Effector memory CD8-positive, alpha-beta T cell (primary cell): ENCODE measurements around the gene LINC00632.
"Not testable (repeated sequence)": the region's sequence is repeated elsewhere in the genome, so short reads cannot be mapped to it uniquely, and the experiment has no call there.

Experiments used
- ATAC-seq: fragments of 150-1000 bp; cut with Tn5 transposase; replicated peaks from 2 replicates; pipeline ENCODE4 v1.10.0; 2021; ENCODE audit warnings: mild to moderate bottlenecking, moderate library complexity
- DNase-seq, 3 experiments: peaks; one replicate each; pipeline ENCODE4 v3.0.0; 2021
- H3K27ac Mint-ChIP-seq, 2 donors: one replicate each; pipeline ENCODE4 v1.8.0; 2022; ENCODE audit warnings: mild to moderate bottlenecking in 2 of 2, mixed read lengths in 2 of 2, moderate library complexity in 2 of 2
- H3K27me3 Mint-ChIP-seq, 2 donors: one replicate each; pipeline ENCODE4 v1.8.0; 2022; ENCODE audit warnings: mixed read lengths in 2 of 2
- H3K36me3 Mint-ChIP-seq: one replicate; pipeline ENCODE4 v1.8.0; 2022; ENCODE audit warnings: mild to moderate bottlenecking, moderate library complexity, mixed read lengths; ENCODE audit not compliant: insufficient read depth
- H3K4me1 Mint-ChIP-seq, 2 donors: one replicate each; pipeline ENCODE4 v1.8.0; 2022; ENCODE audit warnings: low read depth in 2 of 2, mixed read lengths in 2 of 2
- H3K4me3 Mint-ChIP-seq, 2 donors: one replicate each; pipeline ENCODE4 v1.8.0; 2022; ENCODE audit warnings: mild to moderate bottlenecking in 2 of 2, mixed read lengths in 2 of 2, moderate library complexity in 2 of 2
- H3K9me3 Mint-ChIP-seq, 2 donors: one replicate each; pipeline ENCODE4 v1.8.0; 2022; ENCODE audit warnings: mixed read lengths in 2 of 2
- total RNA-seq, 9 experiments: gene quantifications; one replicate each; lab custom pipeline; 2026; lab: John Stamatoyannopoulos, UW

Gene LINC00632
- 0.10 to 4.0 (median 0.96) reads per million in 9 experiments for total RNA-seq

DNA sequence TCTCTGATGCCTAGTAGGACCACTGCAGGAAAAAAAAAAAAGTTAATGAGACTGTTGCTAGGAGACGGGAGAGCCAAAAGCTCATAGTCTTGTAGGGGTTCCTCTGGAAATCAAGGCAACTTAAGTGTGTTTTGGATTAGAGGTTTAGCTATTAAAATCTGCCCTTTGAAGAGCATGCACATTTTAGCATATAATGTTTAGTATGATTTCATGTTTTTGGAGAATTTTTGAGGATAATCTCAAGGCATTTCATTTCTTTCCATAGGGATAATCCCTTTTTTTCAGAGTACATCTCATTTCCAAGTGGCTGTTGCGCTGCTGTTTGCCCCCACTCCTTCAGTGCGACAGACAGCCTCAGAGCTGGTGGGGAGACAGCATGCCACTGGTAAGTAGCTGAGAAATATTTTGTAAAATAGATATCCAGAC, at the start of gene LINC00632:
Gene LINC00632, plus strand, starts transcription at position 339 of the 426 bp plus-strand sequence.
- Mint-ChIP-seq H3K27ac (no peak within 1 kb of the TSS), H3K4me3 (no peak within 1 kb of the TSS), H3K36me3 (no peaks in the 10 kb centered on the region), H3K27me3 (no peaks in the 10 kb centered on the region), H3K9me3 (no peaks in the 10 kb centered on the region), H3K4me1 (no peaks in the 10 kb centered on the region)
- DNase-seq (no peak), ATAC-seq (no peak)

DNA sequence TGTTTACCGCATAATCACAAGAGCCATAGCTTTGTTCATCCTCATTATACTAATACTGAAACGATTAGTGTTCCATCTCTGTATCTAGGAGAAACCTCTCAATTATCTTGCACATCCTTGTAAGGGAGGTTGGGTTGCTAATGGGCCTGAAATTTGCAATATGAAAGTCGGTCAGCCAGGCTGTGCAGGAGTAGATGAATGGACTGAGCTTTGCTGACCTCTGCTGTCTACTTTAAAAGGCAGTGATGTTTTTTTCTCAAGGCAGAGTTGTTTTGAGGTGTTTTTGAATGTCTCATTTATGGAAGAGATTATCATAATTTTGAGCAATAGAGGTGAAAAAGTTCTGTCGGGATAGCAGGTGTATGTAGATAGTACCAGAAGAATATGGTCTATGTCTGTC, 47.9 kb upstream of the LINC00632 start:
- Mint-ChIP-seq H3K4me1 (no peaks in the 10 kb centered on the region), H3K36me3 (no peaks in the 10 kb centered on the region), H3K4me3 (no peak overlapping the region), H3K27ac (no peak overlapping the region), H3K27me3 (no peaks in the 10 kb centered on the region), H3K9me3 (no peaks in the 10 kb centered on the region)
- DNase-seq (no peak), ATAC-seq (no peak)

DNA sequence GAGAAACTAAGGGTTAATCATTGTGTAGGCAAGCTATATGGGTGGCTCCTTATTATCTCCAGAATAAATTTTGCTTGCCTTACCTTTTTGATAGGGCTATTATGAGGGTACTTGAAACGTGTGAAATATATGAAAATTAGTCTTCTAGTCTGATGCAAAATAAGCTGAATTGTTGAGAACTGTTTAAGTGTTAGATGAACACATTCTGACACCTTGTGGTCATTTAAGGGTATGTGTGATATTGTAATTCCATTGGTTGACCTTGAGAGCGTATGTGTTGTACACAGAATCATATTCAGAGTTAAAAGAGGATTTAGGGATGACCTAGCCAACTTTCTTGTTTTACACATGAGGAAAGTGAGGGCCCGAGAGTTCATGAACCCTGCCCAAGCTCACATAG, 44.6 kb upstream of the LINC00632 start:
- no peaks in the 10 kb centered on the region for H3K9me3 Mint-ChIP-seq
- no peaks in the 10 kb centered on the region for H3K36me3 Mint-ChIP-seq
- ATAC-seq (no peak), DNase-seq (no peak)
- H3K27ac Mint-ChIP-seq = no peak overlapping the region
- H3K27me3 Mint-ChIP-seq = no peaks in the 10 kb centered on the region
- H3K4me3 Mint-ChIP-seq = no peak overlapping the region
- no peaks in the 10 kb centered on the region for H3K4me1 Mint-ChIP-seq

DNA sequence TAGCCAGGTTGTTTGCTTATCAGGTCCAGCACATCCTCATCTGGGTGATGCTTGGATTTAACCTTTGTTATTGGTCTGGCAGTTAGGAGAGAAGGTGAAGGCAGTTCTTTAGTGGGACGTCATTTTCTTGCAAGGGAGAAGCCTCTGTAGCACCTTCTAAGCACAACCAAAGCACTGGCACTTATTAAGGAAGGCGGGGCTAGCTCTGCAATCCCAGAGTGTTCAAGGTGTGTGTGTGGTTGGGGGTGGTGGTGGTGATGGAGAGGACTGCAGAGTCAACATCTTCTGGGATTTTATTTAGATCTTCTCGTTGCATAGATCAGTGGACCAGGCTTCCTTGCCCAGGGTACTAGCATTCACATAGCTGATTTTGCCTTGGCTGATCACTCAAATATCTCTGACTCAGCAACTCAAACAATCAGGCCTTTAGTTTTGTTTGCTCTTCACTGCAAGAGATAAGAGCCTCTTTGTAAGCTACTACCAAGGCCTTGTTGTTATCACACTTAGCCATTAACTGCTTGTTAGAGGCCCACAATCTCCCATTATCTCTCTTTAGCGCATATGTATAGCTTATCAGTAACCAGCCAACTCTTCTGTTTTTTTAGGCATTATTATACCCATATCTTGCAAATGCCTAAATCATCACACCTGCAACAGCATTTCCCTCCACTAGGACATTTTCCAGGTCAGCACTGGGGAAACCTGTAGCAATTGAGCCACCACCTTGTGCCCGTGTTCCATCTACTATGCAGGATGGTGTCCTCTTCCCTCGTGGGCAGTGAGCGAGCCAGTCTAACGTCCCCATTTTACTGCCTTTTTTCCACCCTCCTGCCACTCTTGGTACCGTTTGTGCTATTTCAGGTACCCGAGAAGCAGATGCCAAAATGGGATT, 36.5 kb upstream of the LINC00632 start:
- peaks cover 0 to 6% of the 10 kb centered on the region in 2 donors for H3K9me3 Mint-ChIP-seq
- no peak overlapping the region for H3K4me3 Mint-ChIP-seq
- H3K27ac Mint-ChIP-seq = no peak overlapping the region
- DNase-seq (no peak), ATAC-seq (no peak)
- no peaks in the 10 kb centered on the region for H3K4me1 Mint-ChIP-seq
- H3K27me3 Mint-ChIP-seq = no peaks in the 10 kb centered on the region
- H3K36me3 Mint-ChIP-seq = no peaks in the 10 kb centered on the region

DNA sequence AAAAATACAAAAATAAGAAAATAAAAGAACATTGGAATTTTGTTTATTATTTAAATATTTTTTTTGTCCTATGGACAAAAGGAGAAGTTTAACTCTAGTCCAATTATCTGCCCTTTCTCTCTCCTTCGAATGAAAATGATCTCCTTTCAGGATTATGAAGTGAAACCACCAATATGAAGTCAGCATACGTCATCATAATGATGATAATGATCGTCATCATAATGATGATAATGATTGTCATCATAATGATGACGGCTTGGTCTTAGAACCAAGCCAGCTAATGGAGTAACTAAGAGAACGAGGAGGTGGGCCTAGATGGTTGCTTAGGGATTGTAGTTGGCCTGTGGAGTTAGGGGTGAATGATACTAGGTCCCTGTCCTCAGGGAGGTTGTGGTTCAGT, 21.9 kb upstream of the LINC00632 start:
- no peak overlapping the region for H3K4me3 Mint-ChIP-seq
- no peaks in the 10 kb centered on the region for H3K27me3 Mint-ChIP-seq
- no peak overlapping the region for H3K27ac Mint-ChIP-seq
- DNase-seq = no peak
- no peaks in the 10 kb centered on the region for H3K36me3 Mint-ChIP-seq
- ATAC-seq = no peak
- peaks cover 5 to 6% of the 10 kb centered on the region in 2 donors for H3K9me3 Mint-ChIP-seq
- no peaks in the 10 kb centered on the region for H3K4me1 Mint-ChIP-seq

DNA sequence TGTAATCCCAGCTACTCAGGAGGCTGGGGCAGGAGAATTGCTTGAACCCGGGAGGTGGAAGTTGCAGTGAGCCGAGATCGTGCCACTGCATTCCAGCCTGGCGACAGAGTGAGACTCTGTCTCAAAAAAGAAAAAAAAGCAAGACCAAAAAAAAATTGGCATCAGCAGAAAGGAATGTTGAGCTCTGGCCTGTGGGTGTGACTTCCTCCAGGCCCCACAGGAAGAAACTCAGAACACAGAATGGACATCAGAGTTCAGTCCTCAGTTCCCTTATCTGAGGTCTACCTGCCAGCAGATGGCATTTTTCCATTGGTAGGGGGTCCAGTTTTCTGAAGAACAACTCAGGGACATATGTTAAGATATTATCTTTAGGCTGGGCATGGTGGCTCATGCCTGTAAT, 18.0 kb upstream of the LINC00632 start:
- not testable (repeated sequence) for ATAC-seq, H3K27ac Mint-ChIP-seq, H3K9me3 Mint-ChIP-seq, H3K27me3 Mint-ChIP-seq, H3K4me1 Mint-ChIP-seq, H3K36me3 Mint-ChIP-seq, H3K4me3 Mint-ChIP-seq, DNase-seq

DNA sequence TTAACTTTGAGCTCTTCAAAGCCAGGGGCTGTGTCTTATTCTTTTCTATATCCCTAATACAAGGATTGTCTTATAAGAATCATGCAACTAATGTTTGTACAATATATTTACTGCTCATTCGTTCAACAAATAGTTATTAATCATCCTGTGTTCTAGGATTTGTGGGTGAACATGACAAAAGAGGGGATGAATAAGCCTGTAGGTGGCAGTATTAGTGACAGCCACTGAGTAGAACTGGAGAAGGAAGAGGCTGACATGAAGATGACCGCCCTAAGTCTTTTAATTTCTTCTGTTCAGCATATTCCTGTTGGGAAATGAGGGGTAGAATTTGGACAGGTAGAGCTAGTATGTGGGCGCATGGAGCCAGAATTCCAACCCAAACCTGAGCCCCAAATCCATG, 11.9 kb upstream of the LINC00632 start:
- DNase-seq (no peak), ATAC-seq (no peak)
- H3K4me3 Mint-ChIP-seq = no peak overlapping the region

DNA sequence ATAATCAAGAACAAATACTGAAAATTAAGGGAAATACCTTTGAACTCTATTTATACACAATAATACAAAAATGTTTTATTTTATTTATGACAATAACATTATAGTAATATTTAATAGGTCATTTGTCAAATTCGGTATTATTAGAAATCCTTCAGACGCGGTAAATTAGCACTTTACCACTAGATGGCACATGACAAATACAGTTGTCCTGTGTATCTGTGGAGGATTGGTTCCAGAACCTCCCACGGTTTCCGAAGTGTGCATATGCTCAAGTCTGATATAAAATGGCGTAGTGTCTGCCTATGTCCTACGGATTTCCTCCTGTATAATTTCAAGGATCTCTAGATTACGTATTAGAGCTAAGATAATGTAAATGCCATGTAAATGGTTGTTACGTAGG, 8.1 kb upstream of the LINC00632 start:
- no peak overlapping the region for H3K27ac Mint-ChIP-seq
- no peaks in the 10 kb centered on the region for H3K36me3 Mint-ChIP-seq
- H3K4me1 Mint-ChIP-seq = no peaks in the 10 kb centered on the region
- no peak overlapping the region for H3K4me3 Mint-ChIP-seq
- DNase-seq = no peak
- peaks cover 0 to 1% of the 10 kb centered on the region in 2 donors for H3K9me3 Mint-ChIP-seq
- H3K27me3 Mint-ChIP-seq = no peaks in the 10 kb centered on the region
- ATAC-seq = no peak

More for the DNA sequence above, 11.9 kb upstream of the LINC00632 start:
- Mint-ChIP-seq H3K27me3 (no peaks in the 10 kb centered on the region), H3K4me1 (no peaks in the 10 kb centered on the region), H3K27ac (no peak overlapping the region), H3K36me3 (no peaks in the 10 kb centered on the region), H3K9me3 (peaks cover 0 to 1% of the 10 kb centered on the region in 2 donors)

DNA sequence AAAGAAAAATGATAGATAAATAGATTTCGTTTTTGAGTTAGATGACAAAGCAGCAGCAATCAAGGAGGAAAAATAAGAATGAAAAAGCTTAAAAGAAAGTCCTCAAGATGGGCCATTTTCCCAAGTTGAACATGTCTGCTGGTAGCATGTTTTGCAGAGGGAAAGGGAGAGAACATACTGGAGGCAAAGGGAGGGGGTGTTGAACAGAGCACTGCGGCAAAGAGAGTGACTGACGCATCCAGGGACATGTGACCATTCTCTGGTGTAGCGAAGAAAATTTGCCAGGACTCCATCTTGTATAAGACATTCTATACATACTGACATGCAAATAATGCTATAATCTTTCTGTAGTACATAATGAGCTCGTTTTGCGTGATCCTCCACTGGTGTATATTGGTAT, 1.2 kb downstream of the LINC00632 start:
- Mint-ChIP-seq H3K4me1 (no peaks in the 10 kb centered on the region), H3K9me3 (no peaks in the 10 kb centered on the region), H3K36me3 (no peaks in the 10 kb centered on the region), H3K27ac (no peak overlapping the region), H3K27me3 (no peaks in the 10 kb centered on the region), H3K4me3 (no peak overlapping the region)
- ATAC-seq = no peak
- DNase-seq = no peak

DNA sequence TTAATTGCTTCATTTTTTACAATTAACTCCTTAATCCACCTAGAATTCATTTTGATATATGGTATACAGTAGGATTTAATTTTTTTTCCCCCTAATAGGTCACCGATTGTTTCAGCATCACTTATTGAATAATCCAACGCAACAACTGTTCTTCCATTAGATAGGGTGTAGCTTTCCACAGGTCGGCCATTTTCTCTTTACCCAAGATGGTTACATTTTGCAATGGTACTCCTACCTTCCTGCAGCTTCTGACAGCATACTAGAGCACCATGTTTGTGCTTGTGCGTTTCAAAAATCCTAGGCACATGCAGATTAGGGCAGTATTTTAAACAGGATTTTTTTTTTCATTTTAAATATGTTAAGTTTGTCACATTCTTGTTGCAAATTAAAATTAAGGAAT, 2.3 kb downstream of the LINC00632 start:
- H3K4me3 Mint-ChIP-seq = no peak overlapping the region
- ATAC-seq (no peak), DNase-seq (no peak)
- H3K4me1 Mint-ChIP-seq = no peaks in the 10 kb centered on the region
- no peaks in the 10 kb centered on the region for H3K27me3 Mint-ChIP-seq
- H3K9me3 Mint-ChIP-seq = no peaks in the 10 kb centered on the region
- H3K27ac Mint-ChIP-seq = no peak overlapping the region
- no peaks in the 10 kb centered on the region for H3K36me3 Mint-ChIP-seq

DNA sequence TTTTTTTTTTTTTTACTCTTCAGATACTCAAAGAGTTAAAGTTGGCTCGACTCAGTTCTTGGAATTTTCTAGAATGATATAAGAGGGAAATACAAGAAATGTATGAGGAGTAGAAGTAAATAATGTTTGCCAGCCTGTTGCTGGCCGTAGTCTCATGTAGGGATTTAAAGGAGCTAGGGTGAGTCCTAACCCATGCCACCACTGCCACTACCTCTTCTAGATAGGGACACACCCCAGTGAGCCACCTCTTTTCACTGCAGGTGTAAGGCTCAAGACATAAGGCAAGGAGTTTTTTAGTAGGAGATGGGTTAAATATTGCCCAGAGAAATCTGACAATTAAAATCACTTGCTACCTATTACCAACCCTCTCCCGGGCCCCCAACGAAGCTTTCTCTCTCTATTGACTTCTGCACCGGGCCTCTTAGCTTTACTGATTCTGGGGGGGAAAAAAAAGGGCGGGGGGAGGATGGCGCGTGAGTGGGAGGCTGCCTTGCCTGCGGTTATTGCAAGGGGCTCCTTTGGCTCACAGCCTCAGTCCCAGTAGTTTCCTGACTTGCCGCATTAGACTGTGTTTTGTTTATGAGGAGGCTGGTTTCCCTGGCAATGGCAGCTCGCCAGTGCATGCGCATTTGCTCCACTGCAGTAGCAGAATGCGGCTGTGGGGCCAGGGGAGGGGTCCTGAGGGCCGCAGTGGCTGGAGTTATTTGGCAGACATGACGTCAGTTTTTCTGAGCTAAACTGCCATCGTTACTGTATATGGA, 3.0 kb downstream of the LINC00632 start:
- H3K9me3 Mint-ChIP-seq = no peaks in the 10 kb centered on the region
- DNase-seq (peak in 1 of 3 experiments; percentile 0), ATAC-seq (no peak)
- no peaks in the 10 kb centered on the region for H3K36me3 Mint-ChIP-seq
- no peak overlapping the region for H3K4me3 Mint-ChIP-seq
- H3K27me3 Mint-ChIP-seq = no peaks in the 10 kb centered on the region
- no peak overlapping the region for H3K27ac Mint-ChIP-seq
- no peaks in the 10 kb centered on the region for H3K4me1 Mint-ChIP-seq

DNA sequence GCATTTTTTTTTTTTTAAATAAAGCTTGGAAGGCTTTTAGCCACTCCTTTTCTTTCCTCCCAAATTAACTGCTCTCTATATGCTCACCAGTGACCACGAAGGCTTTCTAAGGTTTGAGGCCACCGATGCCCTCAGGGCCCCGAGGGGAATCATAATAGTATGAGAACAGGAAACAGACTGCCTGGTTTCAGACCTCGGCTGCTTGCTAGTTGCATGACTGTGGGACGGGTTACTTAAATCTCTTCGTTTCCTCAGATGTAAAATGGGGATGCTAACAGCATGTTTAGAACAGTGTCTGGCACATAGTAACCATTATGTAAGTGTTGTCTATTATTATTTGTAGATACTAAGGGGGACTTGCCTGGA, 3.6 kb downstream of the LINC00632 start:
- Mint-ChIP-seq H3K27me3 (no peaks in the 10 kb centered on the region), H3K4me1 (no peaks in the 10 kb centered on the region), H3K4me3 (no peak overlapping the region), H3K9me3 (no peaks in the 10 kb centered on the region), H3K36me3 (no peaks in the 10 kb centered on the region), H3K27ac (no peak overlapping the region)
- no peak for DNase-seq
- ATAC-seq = no peak

DNA sequence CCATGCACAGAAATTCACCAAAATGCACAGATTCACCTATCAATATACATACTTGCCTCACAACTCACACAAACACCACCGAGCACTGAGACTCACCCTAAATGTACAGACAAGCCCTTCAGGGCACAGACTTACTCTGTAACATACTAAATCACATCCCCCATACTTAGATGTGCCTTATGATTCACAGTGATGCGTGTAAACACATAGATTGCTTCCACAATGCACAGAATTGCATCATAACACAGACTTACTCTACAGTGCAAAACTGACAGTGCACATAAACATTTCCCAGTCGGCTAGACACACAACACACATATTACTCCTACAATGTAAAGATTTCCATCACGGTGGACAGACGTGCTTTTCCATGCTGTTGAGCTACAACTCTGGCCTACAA, 6.2 kb downstream of the LINC00632 start:
- no peaks in the 10 kb centered on the region for H3K4me1 Mint-ChIP-seq
- no peak for ATAC-seq
- H3K36me3 Mint-ChIP-seq = no peaks in the 10 kb centered on the region
- H3K9me3 Mint-ChIP-seq = peaks cover 0 to 4% of the 10 kb centered on the region in 2 donors
- H3K27me3 Mint-ChIP-seq = no peaks in the 10 kb centered on the region
- H3K4me3 Mint-ChIP-seq = no peak overlapping the region
- no peak overlapping the region for H3K27ac Mint-ChIP-seq
- no peak for DNase-seq
